Measurements from ENCODE around the gene GRID1.
"Not testable (repeated sequence)": the region's sequence is repeated elsewhere in the genome, so short reads cannot be mapped to it uniquely, and the experiment has no call there.

The GRID1 gene

DNA sequence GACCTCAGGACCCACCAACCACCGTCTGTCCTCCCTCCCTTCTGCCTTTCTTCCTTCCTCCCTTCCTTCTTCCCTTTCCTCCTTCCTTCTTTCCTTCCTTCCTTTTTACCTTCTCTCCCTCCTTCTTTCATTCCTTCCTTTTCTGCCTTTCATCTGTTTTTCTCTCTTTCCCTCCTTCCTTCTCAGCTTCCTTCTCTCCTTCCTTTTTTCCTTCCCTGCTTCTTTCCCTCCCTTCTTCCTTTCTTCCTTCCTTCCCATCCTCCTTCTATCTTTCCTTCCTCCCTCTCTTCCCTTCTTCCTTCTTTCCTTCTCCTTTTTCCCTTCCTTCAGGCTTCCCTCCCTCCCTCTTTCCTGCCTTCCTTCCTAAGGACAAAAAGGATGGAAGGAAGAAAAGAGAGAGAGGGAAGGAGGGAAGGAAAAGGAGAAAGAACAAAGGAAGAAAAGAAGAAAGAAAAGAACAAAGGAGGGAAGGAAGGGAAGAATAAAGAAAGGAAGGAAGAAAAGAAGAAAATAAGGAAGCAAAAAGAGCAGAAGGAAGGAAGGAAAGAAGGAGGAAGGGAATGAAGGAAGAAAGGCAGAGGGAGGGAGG is 405.0 kb downstream of the GRID1 start:
- TF ChIP-seq, protein P1, sequence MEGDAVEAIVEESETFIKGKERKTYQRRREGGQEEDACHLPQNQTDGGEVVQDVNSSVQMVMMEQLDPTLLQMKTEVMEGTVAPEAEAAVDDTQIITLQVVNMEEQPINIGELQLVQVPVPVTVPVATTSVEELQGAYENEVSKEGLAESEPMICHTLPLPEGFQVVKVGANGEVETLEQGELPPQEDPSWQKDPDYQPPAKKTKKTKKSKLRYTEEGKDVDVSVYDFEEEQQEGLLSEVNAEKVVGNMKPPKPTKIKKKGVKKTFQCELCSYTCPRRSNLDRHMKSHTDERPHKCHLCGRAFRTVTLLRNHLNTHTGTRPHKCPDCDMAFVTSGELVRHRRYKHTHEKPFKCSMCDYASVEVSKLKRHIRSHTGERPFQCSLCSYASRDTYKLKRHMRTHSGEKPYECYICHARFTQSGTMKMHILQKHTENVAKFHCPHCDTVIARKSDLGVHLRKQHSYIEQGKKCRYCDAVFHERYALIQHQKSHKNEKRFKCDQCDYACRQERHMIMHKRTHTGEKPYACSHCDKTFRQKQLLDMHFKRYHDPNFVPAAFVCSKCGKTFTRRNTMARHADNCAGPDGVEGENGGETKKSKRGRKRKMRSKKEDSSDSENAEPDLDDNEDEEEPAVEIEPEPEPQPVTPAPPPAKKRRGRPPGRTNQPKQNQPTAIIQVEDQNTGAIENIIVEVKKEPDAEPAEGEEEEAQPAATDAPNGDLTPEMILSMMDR (IDR thresholded peaks at IDR 0.05; ENCODE audit: insufficient read depth, missing control alignments), result no peak
- DNase-seq (ENCODE audit: insufficient read length, low spot score) (no peak), FAIRE-seq (no peak)

DNA sequence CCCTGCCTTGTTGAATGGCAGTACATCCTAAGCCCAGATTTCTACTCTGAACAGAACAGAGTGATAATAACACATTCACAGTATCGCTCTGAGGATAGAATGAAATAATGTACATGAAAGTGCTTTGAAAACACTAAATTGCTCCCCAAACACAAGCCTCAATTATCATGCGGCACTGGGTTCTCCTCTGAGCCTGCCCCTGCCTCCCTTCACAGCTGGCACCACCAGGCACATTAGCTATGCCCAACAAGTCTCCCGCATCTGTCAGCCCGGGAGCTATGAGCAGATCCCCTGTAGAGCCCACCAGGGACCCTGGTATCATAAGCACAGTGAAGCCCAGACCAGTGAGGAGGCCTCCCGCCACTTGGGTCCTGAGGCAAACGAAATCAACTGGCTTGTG is 405.5 kb downstream of the GRID1 start:
- TF ChIP-seq, protein P1 (IDR thresholded peaks at IDR 0.05; ENCODE audit: insufficient read depth, missing control alignments), result no peak
- DNase-seq (ENCODE audit: insufficient read length, low spot score) (no peak), FAIRE-seq (no peak)

DNA sequence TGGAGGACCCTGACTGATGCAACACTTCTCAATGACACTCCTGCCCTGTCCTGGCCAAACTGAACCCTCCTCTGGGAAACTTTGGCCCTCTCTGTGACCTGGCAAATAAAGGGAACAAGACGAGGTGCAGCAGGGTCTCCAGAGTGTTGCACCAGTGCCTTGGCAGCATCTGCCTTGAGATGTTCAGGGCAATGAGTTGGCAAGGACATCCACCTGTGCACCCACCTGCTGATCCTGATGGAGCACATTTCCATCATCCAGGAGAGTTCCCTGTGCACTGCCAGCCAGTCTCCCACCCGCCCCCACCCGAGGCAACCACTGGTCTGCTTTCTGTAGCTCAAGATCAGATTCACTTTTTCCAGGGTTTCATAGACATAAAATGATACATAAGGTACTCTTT is 407.4 kb downstream of the GRID1 start:
- no peak for FAIRE-seq

DNA sequence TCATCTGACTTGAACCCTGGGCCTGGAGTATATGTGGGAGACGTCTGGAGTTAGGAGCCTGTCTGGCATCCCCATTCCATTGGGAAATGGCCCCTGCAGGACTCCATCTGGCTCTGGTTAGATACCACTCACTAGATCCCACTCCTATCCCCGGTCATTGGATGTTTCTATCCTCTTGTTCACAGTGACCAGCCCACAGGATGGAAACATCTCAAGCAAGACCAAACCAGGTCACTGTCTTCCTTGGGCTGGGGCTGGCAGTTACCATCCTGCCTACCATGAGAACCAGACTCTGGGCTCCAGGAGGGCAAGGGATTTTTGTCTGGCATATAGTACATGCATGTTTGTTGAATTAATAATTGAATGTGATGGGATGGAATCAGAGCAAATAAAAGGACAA is 415.7 kb downstream of the GRID1 start:
- TF ChIP-seq, protein P1 (IDR thresholded peaks at IDR 0.05; ENCODE audit: insufficient read depth, missing control alignments), result no peak
- DNase-seq (ENCODE audit: insufficient read length, low spot score), result no peak
- FAIRE-seq, result no peak

More for the DNA sequence above, 407.4 kb downstream of the GRID1 start:
- DNase-seq (ENCODE audit: insufficient read length, low spot score), result no peak
- TF ChIP-seq, protein P1 (IDR thresholded peaks at IDR 0.05; ENCODE audit: insufficient read depth, missing control alignments), result no peak

DNA sequence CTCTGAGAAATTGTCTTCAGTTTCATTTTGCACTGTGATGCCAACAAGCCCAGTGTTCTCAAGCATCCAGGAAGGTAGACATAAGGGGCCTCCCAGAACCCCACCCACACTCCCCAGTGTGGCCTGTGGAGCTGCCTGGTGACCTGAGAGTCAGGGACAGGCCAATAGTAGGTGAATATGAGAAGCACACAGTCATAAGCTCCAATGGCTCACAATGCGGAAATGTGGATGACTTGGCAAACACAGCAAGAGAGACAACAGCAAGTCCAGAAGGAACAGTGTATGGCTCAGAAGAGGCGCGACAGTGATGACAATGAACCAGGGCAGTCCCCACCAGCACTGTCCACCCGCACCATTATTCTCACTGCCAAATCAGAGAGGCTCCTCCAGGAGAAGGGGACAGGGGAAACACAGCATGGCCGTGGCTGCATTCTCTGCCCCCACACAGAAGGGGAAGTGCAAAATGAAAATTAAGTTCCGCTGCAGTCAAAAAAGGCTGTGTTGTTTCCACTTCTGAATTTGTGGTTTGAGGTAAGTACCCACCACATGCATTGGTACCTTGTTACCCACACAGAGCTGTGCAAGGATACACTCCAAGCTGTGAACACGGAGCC is 419.8 kb downstream of the GRID1 start:
- no peak for DNase-seq (ENCODE audit: insufficient read length, low spot score)
- TF ChIP-seq, protein P1 (IDR thresholded peaks at IDR 0.05; ENCODE audit: insufficient read depth, missing control alignments), result no peak
- FAIRE-seq, result no peak

DNA sequence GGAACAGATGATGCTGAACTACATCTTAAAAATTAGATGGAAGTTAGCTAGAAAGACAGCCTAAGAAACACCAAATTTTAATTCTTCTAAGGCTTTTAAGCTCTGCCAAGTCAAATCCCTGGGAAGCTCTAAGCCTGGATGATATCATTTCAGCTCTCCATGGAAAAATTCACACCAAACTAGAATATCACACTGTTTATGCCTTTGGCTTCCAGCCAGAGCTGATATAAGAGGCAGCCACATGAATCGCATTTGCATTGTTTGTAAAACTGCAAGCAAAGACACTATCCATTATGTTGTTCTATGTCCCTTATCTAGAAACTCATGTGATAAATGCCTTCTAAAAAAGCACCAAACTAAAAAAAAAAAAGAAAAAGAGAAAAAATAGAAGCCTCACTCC is 430.4 kb downstream of the GRID1 start:
- DNase-seq (ENCODE audit: insufficient read length, low spot score), result no peak
- TF ChIP-seq, protein P1 (IDR thresholded peaks at IDR 0.05; ENCODE audit: insufficient read depth, missing control alignments), result no peak
- no peak for FAIRE-seq

DNA sequence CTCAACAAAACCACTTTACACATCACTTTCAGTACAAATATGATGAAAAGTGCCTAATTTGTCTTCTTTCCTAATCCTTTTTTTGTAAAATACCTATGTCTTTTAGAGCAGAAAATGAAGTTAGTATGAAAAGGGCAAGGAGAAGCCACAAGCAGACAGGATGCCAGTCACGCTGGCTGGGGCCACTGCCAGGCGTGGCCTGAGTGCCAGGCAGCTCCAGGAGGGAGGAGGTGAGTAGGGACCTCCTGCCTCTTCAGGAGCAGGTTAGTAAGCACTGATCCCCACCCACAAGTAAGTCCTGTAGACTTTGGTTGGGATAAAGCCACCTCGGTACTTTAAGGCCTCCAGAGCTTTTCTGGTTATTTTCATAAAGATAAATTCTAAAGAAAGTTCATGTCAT is 432.0 kb downstream of the GRID1 start:
- DNase-seq (ENCODE audit: insufficient read length, low spot score), result no peak
- no peak for FAIRE-seq
- TF ChIP-seq, protein P1 (IDR thresholded peaks at IDR 0.05; ENCODE audit: insufficient read depth, missing control alignments), result no peak

DNA sequence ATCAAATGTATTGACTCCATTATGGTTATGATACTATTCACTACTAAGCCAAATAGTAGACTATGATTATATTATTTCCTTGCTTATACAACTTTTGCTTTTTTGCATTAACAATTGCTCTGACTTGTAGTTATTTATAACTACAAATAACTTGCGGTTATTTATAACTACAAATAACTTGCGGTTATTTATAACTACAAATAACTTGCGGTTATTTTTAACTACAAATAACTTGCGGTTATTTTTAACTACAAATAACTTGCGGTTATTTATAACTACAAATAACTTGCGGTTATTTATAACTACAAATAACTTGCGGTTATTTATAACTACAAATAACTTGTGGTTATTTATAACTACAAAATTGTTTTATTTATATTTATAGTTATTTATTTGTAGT is 436.6 kb downstream of the GRID1 start:
- DNase-seq (ENCODE audit: insufficient read length, low spot score); FAIRE-seq: not testable (repeated sequence)
